Measurements from ENCODE around the gene MPZL1.

MPZL1 gene

DNA sequence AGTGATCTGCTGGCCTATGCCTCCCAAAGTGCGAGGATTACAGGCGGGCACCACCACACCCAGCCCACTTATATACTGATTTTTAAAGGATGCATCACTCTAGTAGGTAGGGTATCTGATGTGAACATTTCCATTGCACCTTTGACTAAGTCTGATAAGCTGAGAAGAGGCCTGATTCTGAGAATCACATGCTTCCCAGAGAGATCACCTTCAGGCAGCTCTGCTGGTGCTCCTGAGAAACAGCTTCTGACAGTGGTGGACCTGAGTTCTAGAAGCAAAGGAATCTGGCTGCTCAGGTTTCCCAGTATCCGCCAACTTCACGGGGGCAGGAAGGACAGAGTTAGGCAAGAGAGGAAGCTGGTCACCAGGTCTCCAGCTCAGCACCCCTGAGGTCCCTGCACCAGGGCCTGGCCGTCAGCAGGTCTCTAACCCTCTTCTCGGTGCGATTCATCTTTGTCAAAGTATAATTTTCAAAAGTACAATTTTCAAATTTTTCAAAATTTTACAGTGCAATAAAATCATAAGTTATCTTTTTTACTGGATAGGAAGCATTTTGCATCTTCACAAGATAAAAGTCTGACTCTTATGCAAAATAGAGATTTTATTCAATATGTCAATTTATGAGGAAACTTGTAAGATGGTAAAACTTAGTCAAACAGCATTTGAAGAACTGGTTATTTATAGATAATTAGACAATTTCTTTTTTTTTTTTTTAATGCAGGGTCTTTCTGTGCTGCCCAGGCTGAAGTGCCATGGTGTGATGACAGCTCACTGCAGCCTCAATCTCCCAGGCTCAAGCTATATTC is 25.8 kb upstream of the MPZL1 start:
- DNase-seq = no peak

DNA sequence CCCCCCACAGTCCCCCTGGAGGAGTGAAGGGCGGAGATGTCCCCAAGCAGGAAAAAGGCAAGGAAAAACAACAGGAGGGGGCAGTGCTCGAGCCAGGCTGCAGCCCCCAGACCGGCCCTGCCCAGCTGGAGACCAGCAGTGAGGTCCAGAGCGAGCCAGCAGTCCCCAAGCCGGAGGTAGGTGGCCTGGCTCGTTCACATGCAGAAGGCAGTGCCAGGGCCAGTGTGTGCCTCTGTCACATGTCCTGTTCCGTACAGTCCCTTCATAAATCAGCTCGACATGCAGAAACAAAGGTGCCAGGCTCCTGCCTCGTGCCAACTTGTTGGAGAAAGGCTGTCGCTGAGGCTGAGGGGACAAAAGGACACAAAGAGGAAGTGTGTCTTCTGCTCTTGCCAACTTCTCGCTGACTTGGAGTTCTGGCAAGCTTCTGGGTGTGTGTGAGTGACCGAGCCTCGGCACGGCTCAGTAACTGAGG is 24.1 kb upstream of the MPZL1 start:
- DNase-seq = no peak

DNA sequence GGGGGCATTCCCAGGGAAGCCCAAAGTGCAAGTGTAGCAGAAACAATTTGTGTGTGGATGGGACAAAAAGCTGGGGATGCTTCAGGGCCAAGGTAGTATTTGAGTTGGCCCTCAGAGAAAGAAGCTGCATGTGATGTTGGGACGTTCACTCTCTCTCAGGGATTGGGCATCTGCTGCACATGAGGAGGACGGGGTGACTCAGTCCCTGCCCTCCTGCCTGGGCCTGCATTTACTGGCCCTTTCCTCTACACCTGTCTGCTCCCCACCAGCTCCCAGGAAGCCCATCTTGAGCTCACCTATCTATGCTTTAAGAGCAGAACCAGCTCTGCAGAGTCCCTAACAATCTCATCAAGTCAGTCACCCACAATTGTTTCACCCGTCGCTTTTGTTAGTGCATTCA is 23.5 kb upstream of the MPZL1 start:
- no peak for DNase-seq

DNA sequence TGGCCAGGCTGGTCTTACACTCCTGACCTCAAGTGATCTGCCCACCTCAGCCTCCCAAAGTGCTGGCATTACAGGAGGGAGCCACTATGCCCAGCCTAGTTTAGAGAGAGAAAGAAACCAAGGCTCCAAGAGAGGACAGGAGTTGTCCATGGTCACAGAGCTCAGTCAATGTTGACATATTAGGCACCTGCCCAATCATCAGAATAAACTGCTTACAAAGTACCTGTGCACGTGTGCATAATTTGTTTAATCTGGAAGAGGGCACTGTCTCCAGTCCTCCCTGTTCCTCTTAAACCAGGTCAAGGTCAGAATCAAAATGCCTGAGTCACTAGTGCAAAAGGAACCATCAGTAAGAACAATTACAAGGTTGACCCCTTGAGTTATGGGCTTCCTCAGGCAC is 20.3 kb upstream of the MPZL1 start:
- no peak for DNase-seq

- DNase-seq = no peak
These were observed 18.2 kb upstream of the MPZL1 start for GRCh38 chr1:167703557-167703956.

- no peak for DNase-seq
These were observed 17.1 kb upstream of the MPZL1 start for GRCh38 chr1:167704715-167705114.

DNA sequence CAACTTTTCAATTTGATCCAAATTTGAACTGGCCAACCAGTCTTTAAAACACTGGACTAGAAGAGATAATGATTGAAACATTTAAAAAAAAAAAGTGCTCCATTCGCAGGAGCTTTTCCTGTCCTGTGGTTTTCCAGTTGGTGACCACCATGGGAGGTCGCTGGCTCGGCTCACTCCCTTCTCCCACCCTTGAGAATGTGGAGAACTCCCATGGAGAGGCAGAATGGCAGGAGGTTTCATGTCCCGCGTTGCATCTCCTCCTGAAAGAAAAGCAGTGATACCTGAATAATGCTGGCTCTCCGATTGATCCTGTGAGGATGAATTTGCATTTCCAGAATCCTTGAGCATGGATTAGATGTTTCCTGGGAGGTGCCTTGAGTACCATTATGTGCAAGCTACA is 16.5 kb upstream of the MPZL1 start:
- DNase-seq = no peak

DNA sequence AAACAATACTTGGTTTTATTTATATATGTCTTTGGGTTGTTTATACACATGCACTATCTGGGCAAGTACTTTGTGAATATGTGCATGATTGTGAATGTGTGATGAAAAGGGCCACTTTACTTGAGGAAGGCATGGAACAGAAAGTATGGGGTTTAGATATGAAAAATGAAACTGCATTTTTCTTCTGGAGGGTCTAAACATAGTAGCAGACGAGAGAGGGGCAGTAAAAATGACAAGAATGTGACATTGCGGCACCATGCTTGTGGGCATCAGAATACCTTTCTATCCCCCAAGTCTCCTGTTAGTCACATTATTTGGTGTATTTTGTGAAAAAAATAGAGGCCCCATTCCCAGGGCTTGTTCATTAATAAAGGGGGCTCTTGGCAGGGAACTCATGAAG is 15.4 kb upstream of the MPZL1 start:
- no peak for DNase-seq

GRCh38 chr1:167706931-167707877 is 14.6 kb upstream of the MPZL1 start:
- no peak for DNase-seq

- no peak for DNase-seq
These were observed 13.8 kb upstream of the MPZL1 start for GRCh38 chr1:167707942-167708341.

- DNase-seq = no peak
These were observed 12.8 kb upstream of the MPZL1 start for GRCh38 chr1:167708940-167709389.

DNA sequence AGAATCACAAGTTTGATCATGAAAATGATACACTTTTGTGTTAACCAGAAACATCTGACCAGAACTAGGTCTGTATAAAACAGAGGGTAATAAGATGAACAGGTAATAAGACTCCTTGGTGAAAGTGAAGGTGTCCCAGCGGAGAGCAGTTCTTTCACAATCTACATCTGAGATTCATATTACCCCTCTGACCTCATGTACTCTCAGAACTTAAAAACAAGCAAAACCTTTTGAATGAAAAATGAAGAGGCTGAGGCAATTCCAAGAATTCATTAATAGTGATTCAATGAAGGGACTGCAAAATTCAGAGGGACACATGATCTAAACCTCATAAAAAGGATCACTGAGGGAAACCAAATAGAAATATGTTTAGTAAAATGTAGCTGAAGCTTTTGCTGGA is 10.9 kb upstream of the MPZL1 start:
- no peak for DNase-seq

DNA sequence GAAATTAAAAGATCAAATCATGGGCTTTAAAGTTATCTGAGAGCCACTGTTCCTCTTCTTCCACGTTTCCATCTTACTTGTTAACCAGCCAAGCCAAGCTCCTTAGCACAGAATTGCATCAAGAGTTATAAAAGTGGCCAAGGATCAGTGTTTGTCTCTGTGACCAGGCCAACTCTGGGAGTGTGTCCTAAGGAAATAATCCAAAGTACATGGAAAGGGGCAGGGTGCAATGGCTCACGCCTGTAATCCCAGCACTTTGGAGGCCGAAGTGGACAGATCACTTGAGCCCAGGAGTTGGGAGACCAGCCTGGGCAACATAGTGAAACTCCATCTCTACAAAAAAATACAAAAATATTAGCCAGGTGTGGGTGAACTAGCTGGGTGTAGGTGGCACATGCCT is 10.0 kb upstream of the MPZL1 start:
- DNase-seq = no peak

DNA sequence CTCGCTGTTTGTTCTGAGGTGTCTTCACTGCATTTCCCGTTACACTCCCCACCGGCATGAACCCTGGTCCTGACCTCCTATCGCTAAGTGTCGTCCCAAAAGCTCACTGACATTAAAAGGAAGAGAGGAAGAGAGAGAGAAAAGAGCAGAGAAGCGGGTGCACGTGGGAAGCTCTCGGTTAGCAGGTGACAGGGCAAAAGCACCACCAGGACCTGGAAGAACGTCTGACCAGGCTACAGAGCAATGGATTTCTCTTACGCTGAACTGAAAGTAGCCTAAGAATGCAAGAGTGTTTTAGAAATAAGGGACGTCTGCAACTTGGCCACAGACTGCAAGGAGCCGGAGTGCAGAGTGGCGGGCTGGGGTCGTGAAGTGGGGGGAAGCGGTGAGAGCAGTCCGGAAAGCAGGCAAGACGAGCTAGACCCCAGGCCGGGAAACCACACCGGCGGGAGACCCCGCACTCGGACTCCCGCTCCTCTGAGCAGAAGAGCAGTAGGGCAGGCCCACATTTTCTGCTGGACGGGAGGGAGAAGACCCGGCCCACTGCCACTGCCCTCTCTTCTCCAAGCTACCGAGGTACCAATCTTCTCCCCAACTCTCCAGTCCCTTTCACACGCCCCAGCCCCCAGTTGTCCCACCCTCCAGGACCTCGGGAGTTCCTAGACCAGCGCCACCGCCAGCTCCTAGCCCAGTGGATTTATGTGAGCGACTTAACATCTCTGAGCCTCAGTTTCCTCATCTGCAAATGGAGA is 8.3 kb upstream of the MPZL1 start:
- peak; percentile 54 for DNase-seq

DNA sequence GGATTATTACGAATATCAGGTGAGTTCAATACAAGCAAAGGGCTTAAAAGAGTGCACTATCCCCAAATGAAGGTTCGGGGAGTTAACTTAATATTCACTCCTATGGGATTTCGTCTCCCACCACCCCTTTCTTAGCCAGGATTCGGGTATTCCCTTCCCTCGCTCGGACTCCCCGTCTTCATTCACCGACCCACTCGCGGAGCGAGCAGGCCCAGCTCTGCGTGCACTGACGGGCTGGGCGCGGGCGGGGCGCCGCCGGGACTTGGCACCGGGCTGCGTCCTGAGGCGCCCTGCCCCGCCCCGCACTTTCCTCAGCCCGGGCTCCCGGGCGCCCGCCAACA is 7.7 kb upstream of the MPZL1 start:
- peak; percentile 88 for DNase-seq

GRCh38 chr1:167714439-167715156 is 7.2 kb upstream of the MPZL1 start:
- DNase-seq = peak; percentile 87

GRCh38 chr1:167715157-167715999 is 6.4 kb upstream of the MPZL1 start:
- DNase-seq = peak; percentile 94

DNA sequence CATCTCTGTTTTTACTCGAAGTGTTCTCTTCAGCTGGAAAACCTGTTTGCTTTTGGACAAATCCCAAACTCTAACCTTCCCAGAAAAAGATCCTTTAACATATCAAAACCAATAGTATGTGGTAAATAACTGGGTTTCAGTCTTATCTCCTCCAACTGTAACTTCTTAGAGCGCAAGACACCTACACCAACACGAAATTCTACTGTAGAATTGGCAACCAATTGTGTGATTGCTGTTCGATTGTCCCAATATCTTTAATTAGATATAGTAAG is 5.8 kb upstream of the MPZL1 start:
- no peak for DNase-seq

DNA sequence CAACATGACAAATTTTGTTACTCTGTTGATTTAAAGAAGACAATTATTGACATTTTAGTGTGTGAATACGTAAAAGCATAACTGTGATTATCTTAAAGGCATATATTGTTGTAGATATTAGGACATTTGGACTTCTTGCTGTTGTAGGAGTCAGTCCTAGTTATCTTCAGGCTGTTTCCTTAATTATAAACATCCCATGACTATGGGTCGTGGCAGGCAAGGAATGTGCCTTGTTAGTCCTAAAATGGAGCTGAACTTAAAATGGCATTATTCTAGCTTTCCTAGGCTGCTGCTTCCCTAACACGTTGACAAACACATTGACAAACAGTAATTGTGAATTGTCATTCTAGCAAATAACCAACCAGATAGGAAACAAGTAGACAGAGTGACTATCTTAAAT is 4.4 kb upstream of the MPZL1 start:
- no peak for DNase-seq

DNA sequence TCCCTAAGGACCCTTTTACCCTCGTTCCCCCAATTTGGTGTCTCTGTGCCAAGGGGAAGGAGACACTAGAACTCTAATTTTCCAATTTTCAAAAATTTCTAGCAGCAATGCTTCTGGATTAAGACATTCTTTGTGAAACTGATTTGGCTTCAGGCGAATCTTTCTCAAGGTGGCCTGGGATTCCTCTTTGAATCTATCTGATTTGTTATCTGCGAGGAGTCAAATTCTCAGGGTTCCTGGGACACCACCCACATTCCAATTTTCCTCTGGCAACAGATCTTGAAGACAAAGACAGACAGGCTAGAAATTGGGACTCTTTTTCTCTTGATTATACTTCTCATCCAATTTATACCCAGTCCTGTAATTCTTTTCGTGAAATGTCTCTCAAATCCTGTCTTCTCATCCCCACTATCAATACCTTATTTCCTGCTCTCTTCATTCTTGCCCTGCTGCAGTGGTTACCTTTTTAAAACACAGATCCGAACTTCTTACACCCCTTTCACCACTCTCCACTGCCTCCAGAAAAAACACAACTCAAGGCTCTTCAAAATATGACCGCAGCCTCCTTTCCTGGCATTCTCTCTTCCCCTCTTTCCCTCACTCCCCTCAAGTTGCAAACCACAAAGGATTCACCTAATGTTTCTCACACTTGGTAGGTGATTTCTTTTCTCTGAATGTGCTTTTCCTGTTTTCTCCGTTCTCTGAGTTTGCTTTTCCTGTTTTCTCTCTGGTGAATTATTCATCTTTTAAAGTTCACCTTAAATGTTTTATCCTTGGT is 2.7 kb upstream of the MPZL1 start:
- DNase-seq = no peak
